Hypothalamus (tissue), 51 donors: ENCODE measurements around the gene TGIF2.
A peak's percentile ranks its signal among the peaks of the same experiment; 100 is the strongest.
"Not testable (repeated sequence)": the region's sequence is repeated elsewhere in the genome, so short reads cannot be mapped to it uniquely, and the experiment has no call there.

Source experiments
- DNase-seq, 51 donors: peaks; one replicate each; lab custom pipeline; 2025; lab: John Stamatoyannopoulos, UW

TGIF2 gene

DNA sequence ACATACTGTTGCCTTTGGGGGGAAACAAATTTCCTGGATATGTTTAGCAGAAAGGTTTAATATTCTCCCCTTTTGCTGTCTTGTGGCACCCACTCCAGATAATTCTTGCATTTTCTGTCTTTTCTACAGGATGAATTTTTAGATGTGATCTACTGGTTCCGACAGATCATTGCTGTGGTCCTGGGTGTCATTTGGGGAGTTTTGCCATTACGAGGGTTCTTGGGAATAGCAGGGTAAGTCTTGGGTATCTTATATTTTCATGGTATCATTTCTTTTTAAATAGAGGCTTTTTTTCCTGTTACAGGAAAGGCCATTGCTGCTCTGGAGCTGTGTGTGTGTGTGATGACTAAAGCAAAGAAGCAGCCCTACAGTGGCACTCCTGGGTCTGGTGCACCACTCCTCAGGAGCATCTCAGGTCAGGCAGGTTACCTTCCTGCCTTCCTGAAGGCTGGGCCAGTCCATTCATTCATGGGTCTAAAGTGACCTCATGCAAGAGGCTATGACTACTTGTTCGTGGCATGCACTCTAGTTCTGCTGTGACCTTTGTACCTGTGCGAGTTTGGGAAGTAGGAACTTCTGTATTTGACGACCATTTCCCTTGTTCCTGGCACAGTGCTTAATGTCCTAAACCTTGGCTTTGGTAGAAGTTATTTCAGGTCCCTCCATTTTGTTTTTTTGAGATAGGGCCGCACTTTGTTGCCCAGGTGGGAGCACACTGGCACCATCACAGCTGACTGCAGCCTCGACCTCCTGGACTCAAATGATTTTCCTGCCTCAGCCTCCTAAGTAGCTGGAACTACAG lies 34.4 kb downstream of the TGIF2 start:
- DNase-seq: no peak

DNA sequence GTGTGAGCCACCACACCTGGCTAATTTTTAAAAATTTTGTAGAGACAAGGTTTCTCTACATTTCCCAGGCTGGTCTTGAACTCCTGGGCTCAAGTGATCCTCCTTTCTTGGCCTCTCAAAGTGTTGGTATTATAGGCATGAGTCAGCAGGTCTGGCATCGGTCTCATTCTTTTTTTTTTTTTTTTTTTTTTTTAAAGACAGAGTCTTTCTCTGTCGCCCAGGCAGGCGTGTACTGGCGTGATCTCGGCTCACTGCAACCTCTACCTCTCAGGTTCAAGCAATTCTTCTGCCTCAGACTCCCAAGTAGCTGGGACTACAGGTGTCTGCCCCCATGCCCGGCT lies 35.0 kb downstream of the TGIF2 start:
- not testable (repeated sequence) for DNase-seq

DNA sequence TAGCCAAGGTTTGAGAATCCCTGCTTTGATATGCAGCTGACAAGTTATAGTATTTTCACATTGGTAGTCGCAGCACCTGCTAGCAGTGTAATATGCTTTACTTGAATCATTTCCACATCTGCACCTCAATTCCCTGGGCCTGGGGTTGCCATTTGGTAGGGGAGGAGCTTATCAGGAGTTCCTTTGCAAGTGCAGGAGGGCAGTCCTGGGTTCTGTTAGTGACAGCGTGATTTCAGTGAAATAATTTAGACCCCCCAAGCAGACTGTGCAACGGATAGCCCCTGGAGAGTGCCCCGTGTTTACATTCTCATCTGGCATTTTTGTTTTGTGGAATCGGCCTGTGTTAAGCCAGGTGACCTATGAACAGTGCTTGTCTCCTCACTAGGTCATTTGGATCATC lies 38.2 kb downstream of the TGIF2 start:
- no peak for DNase-seq

DNA sequence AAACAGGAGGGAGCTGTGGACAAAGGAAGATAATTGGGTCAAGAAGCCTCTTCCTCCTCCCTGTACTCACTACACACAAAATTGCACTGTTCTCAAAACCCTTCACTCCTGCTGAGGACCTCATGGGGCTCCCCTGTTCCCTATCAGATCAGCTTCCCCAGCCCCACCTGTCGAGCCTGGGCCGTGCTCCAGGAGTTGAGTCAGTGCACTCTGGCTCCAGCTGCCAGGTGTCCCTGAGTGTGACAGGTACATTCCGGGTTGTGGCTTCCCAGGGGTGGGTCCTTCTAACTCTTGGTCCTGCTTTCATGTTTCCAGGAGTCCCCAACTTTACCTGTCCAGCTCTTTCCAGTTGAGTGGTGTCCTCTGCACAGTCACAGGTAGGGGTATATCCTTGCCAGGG lies 40.6 kb downstream of the TGIF2 start:
- DNase-seq: no peak

GRCh38 chr20:36614781-36615557 lies 41.6 kb downstream of the TGIF2 start:
- no peak for DNase-seq

DNA sequence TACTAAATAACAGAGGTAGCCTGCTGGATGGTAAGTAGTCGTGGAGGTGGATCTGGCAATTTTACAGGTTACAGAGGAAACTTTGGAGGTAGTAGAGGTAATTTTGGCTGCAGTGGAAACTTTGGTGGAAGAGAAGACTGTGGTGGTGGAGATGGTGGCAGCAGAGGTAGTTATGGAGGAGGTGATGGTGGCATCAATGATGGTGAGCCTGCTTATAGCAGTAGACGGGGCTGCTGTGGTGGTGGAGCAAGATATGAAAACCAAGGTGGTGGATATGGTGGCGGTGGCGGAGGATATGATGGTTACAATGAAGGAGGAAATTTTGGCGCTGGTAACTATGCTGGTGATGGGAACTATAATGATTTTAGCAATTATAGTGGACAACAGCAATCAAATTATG lies 47.5 kb downstream of the TGIF2 start:
- no peak for DNase-seq

DNA sequence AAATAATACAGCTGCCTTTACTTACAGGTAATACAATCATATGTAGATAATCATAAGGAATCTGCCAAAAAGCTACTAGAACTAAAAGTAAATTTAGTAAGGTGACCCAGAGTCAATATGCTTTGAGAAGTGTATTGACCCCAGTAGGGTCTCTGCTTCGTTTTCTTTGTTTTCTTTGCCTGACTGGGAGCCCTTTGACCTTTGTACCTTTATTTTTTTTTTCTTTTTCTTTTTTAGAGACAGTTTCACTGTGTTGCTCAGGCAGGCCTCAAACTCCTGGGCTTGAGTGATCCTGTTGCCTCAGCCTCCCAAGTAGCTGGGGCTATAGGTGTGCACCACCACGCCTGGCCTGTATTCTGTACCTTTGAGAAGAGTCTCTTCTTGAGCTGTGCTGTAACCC lies 50.0 kb downstream of the TGIF2 start:
- DNase-seq: no peak

- DNase-seq: peak in 3 of 51 donors; percentile 10 to 42 (median 35)
These were observed 50.9 kb downstream of the TGIF2 start for GRCh38 chr20:36624068-36624943.

DNA sequence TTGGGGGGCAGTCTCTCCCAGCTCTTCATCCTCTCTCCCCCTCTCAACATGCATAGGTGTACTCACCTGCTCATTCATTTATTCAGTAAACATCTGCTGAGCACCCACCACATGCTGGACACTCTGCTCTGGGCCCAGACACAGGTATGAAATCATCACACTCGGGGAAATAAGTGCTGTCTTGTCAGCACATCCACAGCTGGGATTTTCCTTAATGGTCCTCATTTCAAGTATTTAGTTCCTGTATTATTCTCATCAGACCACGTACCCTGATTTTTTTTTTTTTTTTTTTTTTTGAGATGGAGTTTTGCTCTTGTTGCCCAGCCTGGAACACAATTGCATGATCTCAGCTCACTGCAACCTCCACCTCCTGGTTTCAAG lies 51.5 kb downstream of the TGIF2 start:
- DNase-seq: no peak

DNA sequence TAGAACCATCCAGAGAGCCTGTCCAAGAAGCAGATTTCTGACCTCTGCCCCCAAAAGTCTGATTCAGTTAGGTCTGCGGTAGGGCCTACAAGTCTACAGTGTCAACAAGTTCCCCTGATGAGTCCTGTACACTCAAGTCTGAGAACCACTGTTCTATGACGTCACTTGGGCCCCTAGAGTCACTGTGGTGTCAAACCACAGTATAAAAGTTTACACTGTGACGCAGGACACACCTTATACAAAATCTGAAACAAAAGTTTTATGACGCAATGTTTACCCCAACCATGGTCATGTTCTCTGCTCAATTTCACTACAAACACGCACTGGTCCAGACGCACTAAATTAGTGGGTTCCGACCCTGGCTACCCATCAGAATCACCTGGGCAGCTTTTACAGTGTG lies 54.7 kb downstream of the TGIF2 start:
- no peak for DNase-seq

DNA sequence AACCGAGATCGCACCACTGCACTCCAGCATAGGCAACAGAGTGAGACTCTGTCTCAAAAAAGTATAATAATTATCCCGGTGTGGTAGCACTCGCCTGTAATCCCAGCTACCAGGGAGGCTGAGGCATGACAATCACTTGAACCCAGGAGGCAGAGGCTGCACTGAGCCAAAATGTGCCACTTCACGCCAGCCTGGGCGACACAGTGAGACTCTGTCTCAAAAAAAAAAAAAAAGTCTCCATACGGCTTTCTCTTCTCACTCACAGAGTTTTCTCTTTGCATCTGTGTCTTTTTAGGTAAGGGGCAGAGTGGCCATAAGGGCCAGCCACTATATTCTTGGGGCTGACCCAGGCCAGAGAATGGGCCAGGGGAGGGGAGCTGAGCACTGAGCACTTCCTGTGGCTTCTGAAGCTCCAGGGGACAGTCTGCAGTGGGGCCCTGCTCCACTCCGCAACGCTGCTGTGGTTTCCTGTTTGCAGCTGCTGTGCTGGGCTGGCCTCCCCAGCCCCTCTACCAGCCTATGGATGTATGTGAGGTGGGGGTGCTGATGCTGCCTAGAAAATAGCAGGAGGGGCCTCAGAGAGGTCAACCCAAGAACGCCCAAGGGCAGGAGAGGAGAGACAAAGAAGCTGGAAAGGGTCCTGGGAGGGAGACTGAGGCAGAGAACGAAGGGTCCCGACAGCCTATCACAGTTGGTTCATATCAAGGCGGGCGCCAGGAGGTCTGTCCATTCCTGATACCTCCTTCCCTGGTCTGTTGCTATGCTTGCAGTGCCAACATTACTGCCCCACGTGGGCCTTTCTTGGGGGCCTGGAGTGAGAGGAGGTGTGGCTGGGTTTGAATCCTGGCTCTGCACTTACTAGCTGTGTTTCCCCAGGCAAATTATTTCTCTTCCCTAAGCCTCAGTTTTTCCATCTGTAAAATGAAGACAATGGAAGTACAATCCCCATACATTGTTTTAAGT lies 56.6 kb downstream of the TGIF2 start:
- peak in 1 of 51 donors; percentile 4 for DNase-seq

- no peak for DNase-seq
These were observed 58.2 kb downstream of the TGIF2 start for GRCh38 chr20:36631646-36632045.

DNA sequence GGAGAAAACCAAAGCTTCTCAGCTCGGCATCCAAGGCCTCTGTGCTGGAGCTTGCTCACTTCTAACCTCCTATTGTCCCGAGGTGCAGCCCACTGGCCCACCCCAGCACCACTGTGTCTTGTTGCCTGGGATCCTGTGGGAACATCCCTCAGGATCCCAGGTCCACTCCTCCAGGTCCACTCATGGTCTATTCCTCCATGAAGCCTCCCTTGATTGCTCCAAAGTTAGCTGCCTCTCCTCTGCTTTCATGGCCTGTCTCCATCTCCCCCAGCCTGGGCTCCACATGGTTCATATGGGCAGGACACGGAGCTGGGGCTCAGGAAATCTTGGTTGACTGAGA lies 58.7 kb downstream of the TGIF2 start:
- DNase-seq: no peak

DNA sequence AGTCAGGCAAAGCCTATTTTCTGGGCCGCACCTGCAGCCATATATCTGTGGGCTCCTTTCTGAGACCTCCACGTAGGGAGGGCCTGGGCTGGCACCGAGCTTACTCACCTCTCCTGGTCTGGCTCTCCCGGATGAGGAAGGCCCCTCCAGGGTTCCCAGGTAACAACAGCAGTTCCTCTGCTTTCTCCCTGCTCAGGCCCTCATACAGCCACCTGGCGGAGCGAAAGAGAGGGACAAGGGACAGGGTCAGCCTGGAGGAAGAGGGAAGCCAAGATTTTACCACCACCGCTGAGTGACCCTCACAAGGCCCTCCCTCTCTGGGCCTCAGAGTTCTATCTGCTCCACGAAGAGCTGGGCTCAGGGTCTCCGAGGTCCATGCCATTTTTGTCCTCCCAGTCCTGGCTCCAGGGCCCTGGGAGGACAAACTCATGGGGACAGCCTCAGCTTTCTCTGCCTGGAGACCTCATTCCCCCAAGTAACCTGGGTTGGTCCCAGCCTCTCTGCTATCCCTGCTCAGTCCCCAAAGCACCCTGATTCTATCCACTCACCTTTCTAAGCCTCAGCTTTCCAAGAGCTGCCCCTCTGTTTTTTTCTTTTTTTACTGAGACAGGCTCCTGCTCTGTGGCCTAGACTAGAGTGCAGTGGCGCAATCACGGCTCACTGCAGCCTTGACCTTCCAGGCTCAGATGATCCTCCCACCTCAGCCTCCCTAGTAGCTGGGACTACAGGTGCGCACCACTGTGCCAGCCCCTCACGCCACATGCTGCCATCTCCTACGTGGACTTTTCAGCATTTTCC lies 59.3 kb downstream of the TGIF2 start:
- no peak for DNase-seq

DNA sequence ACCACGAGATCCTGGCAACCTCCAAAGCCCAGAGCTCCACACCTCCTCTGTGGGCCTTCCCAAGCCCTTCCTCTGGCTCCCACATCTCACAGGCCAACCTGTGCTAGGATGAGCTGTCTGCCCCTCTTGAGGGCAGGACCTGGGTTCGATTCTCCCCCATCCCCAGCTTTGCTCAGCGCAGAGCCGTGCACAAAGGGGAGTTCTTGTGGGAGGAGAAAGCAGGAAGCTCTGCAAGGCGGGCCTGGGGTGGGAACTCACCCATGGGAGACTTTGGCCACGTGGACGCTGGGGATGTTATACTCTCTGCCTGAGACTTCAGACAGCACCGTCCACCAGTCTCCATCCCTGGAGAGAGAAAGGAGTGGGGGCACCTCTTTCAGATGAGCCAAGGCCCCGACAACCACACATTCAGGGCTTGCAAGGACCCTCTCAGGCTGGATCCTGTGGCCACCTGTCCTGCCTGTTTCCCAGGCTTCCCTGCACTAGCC lies 59.9 kb downstream of the TGIF2 start:
- no peak for DNase-seq

DNA sequence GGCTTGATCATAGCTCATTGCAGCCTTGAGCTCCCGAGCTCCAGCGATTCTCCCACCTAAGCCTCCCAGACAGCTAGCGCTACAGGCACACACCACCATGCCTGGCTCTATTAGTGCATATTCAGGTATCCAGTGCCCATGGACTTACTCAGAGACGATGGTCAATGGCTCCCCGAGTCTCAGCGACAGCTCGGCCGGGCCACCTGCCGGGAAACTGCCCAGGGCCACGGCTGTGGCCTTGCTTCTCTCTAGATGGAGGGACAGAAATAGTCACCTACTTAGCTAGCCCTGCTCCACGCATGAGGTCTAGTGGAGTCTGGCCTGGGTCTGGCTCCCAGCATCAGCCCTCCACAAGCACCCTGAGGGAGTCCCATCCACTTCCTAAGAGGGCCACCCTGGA lies 60.9 kb downstream of the TGIF2 start:
- no peak for DNase-seq

- DNase-seq: not testable (repeated sequence)
These were observed 65.5 kb downstream of the TGIF2 start for GRCh38 chr20:36638876-36639400.

GRCh38 chr20:36641506-36641843 lies 68.1 kb downstream of the TGIF2 start:
- no peak for DNase-seq

GRCh38 chr20:36642136-36642535 lies 68.7 kb downstream of the TGIF2 start:
- no peak for DNase-seq
